OCI-LY3 (cell line): ENCODE measurements around the gene TMEM101.
A peak's percentile ranks its signal among the peaks of the same experiment; 100 is the strongest.

Experiments
- H2AFZ ChIP-seq: fragments of 200-600, 300-600 bp; shearing (Covaris generic); 2 replicates; pipeline ENCODE4 v1.6.0; 2014; ENCODE audit warnings: antibody characterized with exemption, low read depth, low read length
- H3K27ac ChIP-seq: fragments of 200-600, 300-600 bp; sonication (generic); 2 replicates; pipeline ENCODE4 v1.5.1; 2014; ENCODE audit warnings: mild to moderate bottlenecking, low read length, moderate library complexity, mixed read lengths
- H3K27me3 ChIP-seq: fragments of 200-600, 300-600 bp; sonication (generic); 2 replicates; pipeline ENCODE4 v1.6.1; 2014; ENCODE audit warnings: low read depth, low read length, mixed read lengths
- H3K36me3 ChIP-seq: fragments of 200-600, 300-600 bp; sonication (generic); replicated peaks from 2 replicates; pipeline ENCODE3; 2014; ENCODE audit warnings: low read depth, low read length, mixed read lengths
- H3K4me1 ChIP-seq: fragments of 300-600, 200-600 bp; sonication (generic); 2 replicates; pipeline ENCODE4 v1.6.1; 2014; ENCODE audit warnings: low read length, mixed read lengths
- H3K4me2 ChIP-seq: fragments of 200-600, 300-600 bp; sonication (generic); 2 replicates; pipeline ENCODE4 v1.6.1; 2014; ENCODE audit warnings: low read length, mixed read lengths
- H3K4me3 ChIP-seq: fragments of 300-600, 200-600 bp; sonication (generic); 2 replicates; pipeline ENCODE4 v1.5.1; 2014; ENCODE audit warnings: antibody characterized with exemption, mild to moderate bottlenecking, low read length, moderate library complexity
- H3K79me2 ChIP-seq: fragments of 300-600, 200-600 bp; shearing (Covaris generic); 2 replicates; pipeline ENCODE4 v1.6.1; 2014; ENCODE audit warnings: mild to moderate bottlenecking, low read length, mixed read lengths
- H3K9ac ChIP-seq: fragments of 300-600, 200-600 bp; shearing (Covaris generic); 2 replicates; pipeline ENCODE4 v1.6.0; 2014; ENCODE audit warnings: mild to moderate bottlenecking, low read length, moderate library complexity
- H3K9me3 ChIP-seq: fragments of 200-600, 300-600 bp; shearing (Covaris generic); 2 replicates; pipeline ENCODE4 v1.6.1; 2014; ENCODE audit warnings: low read length, mixed read lengths; ENCODE audit not compliant: insufficient read depth
- H4K20me1 ChIP-seq: fragments of 200-600, 300-600 bp; sonication (generic); 2 replicates; pipeline ENCODE4 v1.6.1; 2016; ENCODE audit warnings: low read length, mixed read lengths; ENCODE audit not compliant: insufficient read depth
- EZH2phosphoT487 ChIP-seq: fragments of 200-600 bp; shearing (Covaris generic); IDR thresholded peaks from 2 replicates; pipeline ENCODE4 v1.6.1; 2018; ENCODE audit warnings: antibody characterized with exemption, mixed run types, low read depth
- TF ChIP-seq, protein P1 (sequence below): fragments of 200-600, 300-600 bp; sonication (generic); IDR thresholded peaks from 2 replicates; pipeline ENCODE4 v1.5.1; 2014; ENCODE audit warnings: antibody characterized with exemption, low read length, low read depth

TMEM101 gene

DNA sequence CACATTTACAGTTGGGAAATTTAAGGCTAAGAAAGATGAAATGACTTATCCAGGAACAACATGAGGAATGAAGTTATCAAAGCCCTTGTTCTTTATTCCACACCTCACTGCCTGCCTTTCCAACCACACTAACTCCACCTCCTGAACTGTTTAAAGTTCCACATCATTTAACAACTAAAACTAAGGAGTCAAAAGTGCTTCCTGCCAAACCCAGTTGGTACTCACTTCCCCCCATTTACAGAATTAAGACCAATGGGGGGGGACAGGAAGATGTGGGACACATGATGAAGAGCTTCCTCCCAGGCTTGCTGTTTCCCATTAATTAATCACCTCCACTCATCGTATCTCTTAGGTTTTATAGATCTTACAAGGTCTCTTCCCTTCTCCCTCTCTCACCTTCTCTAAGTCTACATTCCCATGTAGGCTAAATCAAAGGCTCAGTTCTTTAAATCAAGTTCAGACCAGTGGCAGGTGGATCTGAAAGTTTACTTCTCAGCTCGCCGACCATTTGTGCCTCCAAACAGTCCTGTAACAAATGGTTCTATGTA is 19.2 kb upstream of the TMEM101 start:
- Histone ChIP-seq H3K9ac (no peak overlapping the region), H2AFZ (no peak overlapping the region), H4K20me1 (no peaks in the 10 kb centered on the region), H3K27ac (peak overlapping the region; percentile 4; the same call in 1 of the 2 replicates), H3K4me2 (peak overlapping the region; percentile 21; the same call in 1 of the 2 replicates), H3K4me1 (peaks cover 7% of the 10 kb centered on the region), H3K27me3 (no peaks in the 10 kb centered on the region), H3K79me2 (no peaks in the 10 kb centered on the region; the same call in 1 of the 2 replicates), H3K4me3 (no peak overlapping the region), H3K36me3 (peaks cover 43% of the 10 kb centered on the region), H3K9me3 (no peaks in the 10 kb centered on the region)
- TF ChIP-seq, protein P1, sequence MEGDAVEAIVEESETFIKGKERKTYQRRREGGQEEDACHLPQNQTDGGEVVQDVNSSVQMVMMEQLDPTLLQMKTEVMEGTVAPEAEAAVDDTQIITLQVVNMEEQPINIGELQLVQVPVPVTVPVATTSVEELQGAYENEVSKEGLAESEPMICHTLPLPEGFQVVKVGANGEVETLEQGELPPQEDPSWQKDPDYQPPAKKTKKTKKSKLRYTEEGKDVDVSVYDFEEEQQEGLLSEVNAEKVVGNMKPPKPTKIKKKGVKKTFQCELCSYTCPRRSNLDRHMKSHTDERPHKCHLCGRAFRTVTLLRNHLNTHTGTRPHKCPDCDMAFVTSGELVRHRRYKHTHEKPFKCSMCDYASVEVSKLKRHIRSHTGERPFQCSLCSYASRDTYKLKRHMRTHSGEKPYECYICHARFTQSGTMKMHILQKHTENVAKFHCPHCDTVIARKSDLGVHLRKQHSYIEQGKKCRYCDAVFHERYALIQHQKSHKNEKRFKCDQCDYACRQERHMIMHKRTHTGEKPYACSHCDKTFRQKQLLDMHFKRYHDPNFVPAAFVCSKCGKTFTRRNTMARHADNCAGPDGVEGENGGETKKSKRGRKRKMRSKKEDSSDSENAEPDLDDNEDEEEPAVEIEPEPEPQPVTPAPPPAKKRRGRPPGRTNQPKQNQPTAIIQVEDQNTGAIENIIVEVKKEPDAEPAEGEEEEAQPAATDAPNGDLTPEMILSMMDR = no peak
- no peak for TF ChIP-seq EZH2phosphoT487

DNA sequence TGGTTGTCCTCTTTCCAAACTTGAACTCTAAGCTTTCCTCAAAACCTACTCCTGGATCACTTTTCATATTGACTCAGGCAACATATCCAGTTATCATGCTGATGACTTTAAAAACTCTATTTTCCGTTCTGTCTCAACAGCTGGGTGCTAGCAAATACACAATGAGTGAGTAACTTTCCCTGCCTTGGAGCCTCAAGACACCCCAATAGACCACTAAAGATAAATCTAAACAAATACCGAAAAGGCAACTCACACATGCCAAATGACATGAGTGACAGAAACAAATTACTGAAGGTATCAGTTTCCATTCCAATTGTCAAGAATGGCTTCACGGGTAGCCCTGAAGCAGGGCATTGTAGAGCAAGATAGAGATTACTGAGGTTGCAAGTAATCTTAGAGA is 15.7 kb upstream of the TMEM101 start:
- no peak overlapping the region for H3K9ac ChIP-seq
- no peaks in the 10 kb centered on the region for H3K9me3 ChIP-seq
- H3K36me3 ChIP-seq = peaks cover 38% of the 10 kb centered on the region
- H3K4me1 ChIP-seq = peaks cover 7% of the 10 kb centered on the region
- no peak overlapping the region for H3K27ac ChIP-seq
- H2AFZ ChIP-seq = no peak overlapping the region
- H4K20me1 ChIP-seq = no peaks in the 10 kb centered on the region
- no peaks in the 10 kb centered on the region for H3K27me3 ChIP-seq
- H3K4me3 ChIP-seq = no peak overlapping the region
- no peaks in the 10 kb centered on the region for H3K79me2 ChIP-seq
- TF ChIP-seq, protein P1 = no peak
- TF ChIP-seq EZH2phosphoT487 = no peak
- no peak overlapping the region for H3K4me2 ChIP-seq

DNA sequence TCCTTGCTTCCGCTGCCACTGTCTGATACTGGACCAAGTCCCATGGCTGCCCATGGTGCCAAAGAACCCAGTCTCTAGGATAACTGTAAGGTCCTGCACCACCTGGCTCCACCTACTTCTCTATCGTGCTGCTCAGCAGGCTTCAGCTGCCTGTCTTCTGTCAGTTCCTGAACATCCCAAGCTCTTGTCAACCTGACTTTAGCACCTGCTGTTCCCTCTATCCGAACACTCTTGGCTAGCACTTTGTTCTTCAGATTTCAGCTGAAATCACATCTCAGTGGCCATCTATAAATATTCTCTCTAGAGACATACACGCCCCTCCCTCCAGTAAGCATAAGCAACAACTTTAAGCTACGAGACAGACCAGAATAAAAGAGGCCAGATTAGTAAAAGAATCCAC is 15.0 kb upstream of the TMEM101 start:
- no peak overlapping the region for H3K4me3 ChIP-seq
- no peaks in the 10 kb centered on the region for H4K20me1 ChIP-seq
- H3K4me2 ChIP-seq = no peak overlapping the region
- H3K9ac ChIP-seq = no peak overlapping the region
- no peaks in the 10 kb centered on the region for H3K9me3 ChIP-seq
- H3K4me1 ChIP-seq = peaks cover 7% of the 10 kb centered on the region
- H3K27me3 ChIP-seq = no peaks in the 10 kb centered on the region
- no peak overlapping the region for H3K27ac ChIP-seq
- H2AFZ ChIP-seq = no peak overlapping the region
- H3K79me2 ChIP-seq = no peaks in the 10 kb centered on the region
- TF ChIP-seq, protein P1 = no peak
- TF ChIP-seq EZH2phosphoT487 = no peak
- H3K36me3 ChIP-seq = peaks cover 38% of the 10 kb centered on the region

DNA sequence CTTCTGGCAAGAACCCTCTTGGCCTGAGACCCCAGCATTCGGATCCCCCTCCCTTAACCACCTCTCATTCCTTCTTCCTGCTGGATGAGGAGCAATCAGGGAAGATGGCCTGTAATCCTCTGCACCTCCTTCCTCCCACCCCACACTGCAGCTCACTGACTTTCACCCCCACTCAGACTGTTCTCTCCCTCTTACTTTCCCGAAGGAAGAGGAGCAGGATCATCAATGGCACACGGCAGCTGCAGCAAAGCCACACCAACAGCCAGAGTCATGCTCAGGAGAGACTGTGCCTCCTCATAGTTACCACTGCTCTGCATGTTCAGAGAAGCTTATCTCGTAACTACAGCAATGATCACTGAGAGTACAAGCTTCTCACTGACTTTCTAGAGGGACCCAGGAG is 10.1 kb upstream of the TMEM101 start:
- H3K27ac ChIP-seq = no peak overlapping the region
- H3K4me1 ChIP-seq = peaks cover 12% of the 10 kb centered on the region
- no peaks in the 10 kb centered on the region for H3K27me3 ChIP-seq
- no peak overlapping the region for H3K4me3 ChIP-seq
- peaks cover 14% of the 10 kb centered on the region for H3K36me3 ChIP-seq
- no peak overlapping the region for H3K4me2 ChIP-seq
- no peak overlapping the region for H2AFZ ChIP-seq
- TF ChIP-seq, protein P1 = no peak
- no peak for TF ChIP-seq EZH2phosphoT487
- 0 out of 2 replicates have a peak, but pooled peaks cover 3% of the 10 kb centered on the region for H4K20me1 ChIP-seq
- H3K79me2 ChIP-seq = no peaks in the 10 kb centered on the region
- H3K9me3 ChIP-seq = no peaks in the 10 kb centered on the region
- H3K9ac ChIP-seq = no peak overlapping the region
